ENCODE data around the gene EFR3B. TPM values are rescaled to one million over a fixed set of nuclear protein-coding genes. Genes with fewer than 3 reads are reported as not detected.

EFR3B gene
- total RNA-seq, 1 donor from 2014 or later: 22.9 TPM

DNA sequence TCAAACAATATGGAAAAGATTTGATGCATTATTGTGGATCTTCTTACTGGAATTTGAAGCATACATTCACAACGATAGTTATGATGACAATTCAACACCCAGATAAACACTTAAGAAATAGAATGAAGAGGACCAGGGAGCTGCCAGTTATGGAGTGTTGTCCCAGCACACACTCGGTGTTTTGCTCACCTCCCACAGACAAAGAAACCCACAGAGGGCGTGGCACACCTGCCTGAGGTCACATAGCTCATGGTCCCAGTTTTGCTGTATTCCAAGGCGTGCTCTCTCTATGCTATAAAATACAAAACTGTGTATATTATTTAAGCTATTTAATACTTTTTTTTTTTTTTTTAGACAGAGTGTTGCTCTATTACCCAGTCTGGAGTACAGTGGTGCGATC lies 31.1 kb downstream of the EFR3B start:
- H3K27me3 Mint-ChIP-seq (ENCODE audit: unreplicated experiment): peaks cover 2% of the 10 kb centered on the region
- H3K9me3 Mint-ChIP-seq (ENCODE audit: unreplicated experiment): peaks cover 2% of the 10 kb centered on the region
- no peak for TF ChIP-seq CTCF (IDR thresholded peaks at IDR 0.05; ENCODE audit: partially characterized antibody, unreplicated experiment)
- H3K27ac Mint-ChIP-seq (ENCODE audit: unreplicated experiment): no peak overlapping the region
- no peaks in the 10 kb centered on the region for H3K36me3 Mint-ChIP-seq (ENCODE audit: unreplicated experiment)
- no peak for DNase-seq
- peaks cover 9% of the 10 kb centered on the region for H3K4me1 Mint-ChIP-seq (ENCODE audit: low read depth, unreplicated experiment)
- H3K4me3 Mint-ChIP-seq (ENCODE audit: unreplicated experiment): no peak overlapping the region

GRCh38 chr2:25073914-25074313 lies 32.0 kb downstream of the EFR3B start:
- Mint-ChIP-seq H3K4me1 (ENCODE audit: low read depth, unreplicated experiment) (peaks cover 9% of the 10 kb centered on the region), H3K36me3 (ENCODE audit: unreplicated experiment) (no peaks in the 10 kb centered on the region)
- no peak for DNase-seq

GRCh38 chr2:25074826-25075225 lies 33.0 kb downstream of the EFR3B start:
- peaks cover 2% of the 10 kb centered on the region for H3K9me3 Mint-ChIP-seq (ENCODE audit: unreplicated experiment)
- H3K4me3 Mint-ChIP-seq (ENCODE audit: unreplicated experiment): no peak overlapping the region
- no peaks in the 10 kb centered on the region for H3K36me3 Mint-ChIP-seq (ENCODE audit: unreplicated experiment)
- peaks cover 1% of the 10 kb centered on the region for H3K27me3 Mint-ChIP-seq (ENCODE audit: unreplicated experiment)
- H3K4me1 Mint-ChIP-seq (ENCODE audit: low read depth, unreplicated experiment): peaks cover 9% of the 10 kb centered on the region
- no peak for DNase-seq
- no peak overlapping the region for H3K27ac Mint-ChIP-seq (ENCODE audit: unreplicated experiment)
- TF ChIP-seq CTCF (IDR thresholded peaks at IDR 0.05; ENCODE audit: partially characterized antibody, unreplicated experiment): no peak

More at GRCh38 chr2:25073914-25074313, 32.0 kb downstream of the EFR3B start:
- TF ChIP-seq CTCF (IDR thresholded peaks at IDR 0.05; ENCODE audit: partially characterized antibody, unreplicated experiment): no peak
- Mint-ChIP-seq H3K27ac (ENCODE audit: unreplicated experiment) (no peak overlapping the region), H3K27me3 (ENCODE audit: unreplicated experiment) (peaks cover 4% of the 10 kb centered on the region), H3K4me3 (ENCODE audit: unreplicated experiment) (no peak overlapping the region), H3K9me3 (ENCODE audit: unreplicated experiment) (peaks cover 2% of the 10 kb centered on the region)

GRCh38 chr2:25076749-25077148 lies 34.9 kb downstream of the EFR3B start:
- Mint-ChIP-seq H3K9me3 (ENCODE audit: unreplicated experiment) (peaks cover 2% of the 10 kb centered on the region), H3K4me3 (ENCODE audit: unreplicated experiment) (no peak overlapping the region), H3K4me1 (ENCODE audit: low read depth, unreplicated experiment) (peaks cover 9% of the 10 kb centered on the region), H3K36me3 (ENCODE audit: unreplicated experiment) (no peaks in the 10 kb centered on the region), H3K27me3 (ENCODE audit: unreplicated experiment) (peaks cover 1% of the 10 kb centered on the region), H3K27ac (ENCODE audit: unreplicated experiment) (no peak overlapping the region)
- no peak for DNase-seq
- TF ChIP-seq CTCF (IDR thresholded peaks at IDR 0.05; ENCODE audit: partially characterized antibody, unreplicated experiment): no peak

DNA sequence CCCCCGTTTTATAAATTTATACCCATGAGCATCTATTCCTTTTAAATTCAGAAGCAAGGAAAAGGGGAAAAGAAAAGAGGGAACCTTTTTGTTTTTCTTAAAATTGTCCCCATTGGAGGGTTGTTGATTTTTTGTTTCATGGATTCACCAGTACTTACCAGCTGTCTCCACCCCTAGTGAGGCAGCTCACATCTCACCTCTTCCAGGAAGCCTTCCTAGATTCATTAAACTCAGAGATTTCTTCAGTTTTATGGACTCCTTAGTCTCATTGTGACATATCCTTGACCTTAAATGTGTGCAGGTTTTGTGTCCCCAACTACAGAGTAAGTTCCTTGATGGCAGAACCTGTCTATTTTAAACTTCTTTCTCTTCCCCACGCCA lies 35.9 kb downstream of the EFR3B start:
- Mint-ChIP-seq H3K27me3 (ENCODE audit: unreplicated experiment) (peaks cover 5% of the 10 kb centered on the region), H3K9me3 (ENCODE audit: unreplicated experiment) (no peaks in the 10 kb centered on the region), H3K4me1 (ENCODE audit: low read depth, unreplicated experiment) (peaks cover 9% of the 10 kb centered on the region), H3K4me3 (ENCODE audit: unreplicated experiment) (no peak overlapping the region), H3K36me3 (ENCODE audit: unreplicated experiment) (no peaks in the 10 kb centered on the region), H3K27ac (ENCODE audit: unreplicated experiment) (no peak overlapping the region)
- DNase-seq: no peak
- TF ChIP-seq CTCF (IDR thresholded peaks at IDR 0.05; ENCODE audit: partially characterized antibody, unreplicated experiment): no peak

All from glutamatergic neuron (in vitro differentiated cells).